ENCODE data around the gene FAM43B.

DNA sequence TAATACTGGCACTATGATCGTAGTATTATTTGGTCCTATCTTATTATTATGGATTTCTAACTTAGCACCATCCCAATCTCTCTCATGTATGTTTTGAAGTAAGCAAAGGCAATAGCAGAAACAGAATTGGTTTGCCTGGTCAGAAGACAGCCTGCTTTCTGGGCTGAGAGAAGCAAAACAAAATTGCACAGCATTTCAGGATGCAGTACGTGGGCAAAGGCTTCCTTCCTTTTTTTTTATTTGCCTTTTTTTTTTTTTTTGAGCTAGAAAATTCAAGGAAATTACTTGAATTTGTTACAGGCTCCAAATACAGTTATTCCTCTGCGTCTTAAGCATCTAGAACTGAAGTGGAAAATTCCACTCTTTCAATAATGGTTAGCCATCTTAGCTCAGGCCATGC is 45.3 kb downstream of the FAM43B start:
- TF ChIP-seq, protein P1, sequence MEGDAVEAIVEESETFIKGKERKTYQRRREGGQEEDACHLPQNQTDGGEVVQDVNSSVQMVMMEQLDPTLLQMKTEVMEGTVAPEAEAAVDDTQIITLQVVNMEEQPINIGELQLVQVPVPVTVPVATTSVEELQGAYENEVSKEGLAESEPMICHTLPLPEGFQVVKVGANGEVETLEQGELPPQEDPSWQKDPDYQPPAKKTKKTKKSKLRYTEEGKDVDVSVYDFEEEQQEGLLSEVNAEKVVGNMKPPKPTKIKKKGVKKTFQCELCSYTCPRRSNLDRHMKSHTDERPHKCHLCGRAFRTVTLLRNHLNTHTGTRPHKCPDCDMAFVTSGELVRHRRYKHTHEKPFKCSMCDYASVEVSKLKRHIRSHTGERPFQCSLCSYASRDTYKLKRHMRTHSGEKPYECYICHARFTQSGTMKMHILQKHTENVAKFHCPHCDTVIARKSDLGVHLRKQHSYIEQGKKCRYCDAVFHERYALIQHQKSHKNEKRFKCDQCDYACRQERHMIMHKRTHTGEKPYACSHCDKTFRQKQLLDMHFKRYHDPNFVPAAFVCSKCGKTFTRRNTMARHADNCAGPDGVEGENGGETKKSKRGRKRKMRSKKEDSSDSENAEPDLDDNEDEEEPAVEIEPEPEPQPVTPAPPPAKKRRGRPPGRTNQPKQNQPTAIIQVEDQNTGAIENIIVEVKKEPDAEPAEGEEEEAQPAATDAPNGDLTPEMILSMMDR (IDR thresholded peaks at IDR 0.05 in 4 of 5, conservative IDR thresholded peaks at IDR 0.05 in 1 of 5) = no peak
- TF ChIP-seq POLR2A (IDR thresholded peaks at IDR 0.05) = no peak

Data from gastrocnemius medialis (tissue), 4 donors.